HPDE6-E6E7 (cell line): ENCODE data around the gene PPFIBP1.

Experiments
- DNase-seq: peaks from one replicate; pipeline ENCODE4 v3.0.0; 2011; ENCODE audit warnings: missing footprints; ENCODE audit errors: extremely low spot score

PPFIBP1 gene

GRCh38 chr12:27513155-27513824 lies 10.7 kb upstream of the PPFIBP1 start:
- no peak for DNase-seq

DNA sequence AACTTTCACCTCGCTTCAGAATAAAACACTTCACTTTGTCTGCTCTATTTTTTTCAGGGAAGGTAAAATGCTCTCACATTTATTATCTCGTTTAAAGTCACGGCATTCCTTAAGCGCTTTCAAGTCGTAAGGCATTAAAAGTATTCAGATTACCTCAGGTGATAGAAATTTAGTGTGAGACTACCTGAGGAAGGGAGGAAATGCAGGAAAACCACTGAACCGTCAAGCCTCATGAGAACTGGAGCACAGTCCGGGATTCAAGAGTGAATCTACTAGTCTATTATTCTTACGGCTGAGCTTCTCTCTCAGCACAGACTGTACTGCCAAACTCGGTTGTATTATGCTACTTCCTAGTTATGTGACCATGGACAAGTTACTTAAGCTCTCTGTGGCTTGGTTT lies 8.3 kb upstream of the PPFIBP1 start:
- DNase-seq, result no peak

DNA sequence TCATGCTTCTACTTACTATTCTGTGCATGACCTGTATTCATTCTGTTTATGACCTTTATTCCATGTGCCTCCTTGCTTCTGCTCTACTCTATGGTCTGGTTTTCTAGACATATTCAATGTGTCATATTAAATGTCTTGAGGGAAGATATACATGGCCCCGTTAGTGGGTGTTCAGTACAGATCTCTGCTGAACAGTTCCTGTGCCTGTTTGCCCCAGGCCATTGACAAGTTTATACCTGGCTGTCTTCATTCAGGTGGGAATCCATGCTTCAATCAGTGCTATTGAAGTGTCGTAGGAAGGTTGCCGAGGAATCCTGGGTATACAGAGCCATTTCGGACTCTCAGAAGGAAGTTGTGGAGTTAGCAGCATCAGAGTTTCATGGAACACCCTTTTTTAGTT lies 7.4 kb upstream of the PPFIBP1 start:
- no peak for DNase-seq

GRCh38 chr12:27517546-27517945 lies 6.5 kb upstream of the PPFIBP1 start:
- DNase-seq, result no peak

DNA sequence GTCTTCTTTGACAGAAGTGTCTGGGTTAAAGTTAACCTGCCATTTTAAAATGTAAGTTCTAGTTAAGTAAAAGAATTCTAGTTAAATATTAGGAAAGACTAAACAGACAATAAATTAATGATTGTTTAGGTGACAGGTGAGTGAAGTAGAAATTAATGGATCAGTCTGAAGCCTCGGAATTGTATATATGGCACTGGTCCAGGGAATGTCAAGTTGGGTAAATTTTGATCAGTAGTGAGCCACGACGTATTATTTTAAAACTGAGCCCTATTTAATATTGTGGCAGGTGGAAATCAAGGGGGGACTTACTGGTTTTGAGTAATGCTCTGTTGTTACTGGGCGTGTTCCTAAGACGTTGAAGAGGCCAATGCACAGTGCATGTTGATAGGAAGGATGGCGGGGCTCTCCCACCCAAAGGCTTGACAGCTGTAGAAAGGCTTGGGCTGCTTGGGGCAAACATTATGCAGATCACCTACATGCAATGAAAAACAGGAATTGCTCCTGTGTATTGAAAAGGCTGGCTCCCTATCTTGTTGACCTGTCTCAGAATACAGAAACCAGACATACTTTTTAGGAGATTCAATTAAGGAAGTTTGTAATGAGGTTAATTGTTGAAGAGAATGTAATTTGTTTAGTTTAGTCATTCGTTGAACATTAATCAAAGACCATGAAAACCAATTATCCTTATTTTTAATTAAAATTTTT lies 5.9 kb upstream of the PPFIBP1 start:
- DNase-seq, result no peak

- no peak for DNase-seq
Measured at GRCh38 chr12:27521066-27521465, 2.9 kb upstream of the PPFIBP1 start.

DNA sequence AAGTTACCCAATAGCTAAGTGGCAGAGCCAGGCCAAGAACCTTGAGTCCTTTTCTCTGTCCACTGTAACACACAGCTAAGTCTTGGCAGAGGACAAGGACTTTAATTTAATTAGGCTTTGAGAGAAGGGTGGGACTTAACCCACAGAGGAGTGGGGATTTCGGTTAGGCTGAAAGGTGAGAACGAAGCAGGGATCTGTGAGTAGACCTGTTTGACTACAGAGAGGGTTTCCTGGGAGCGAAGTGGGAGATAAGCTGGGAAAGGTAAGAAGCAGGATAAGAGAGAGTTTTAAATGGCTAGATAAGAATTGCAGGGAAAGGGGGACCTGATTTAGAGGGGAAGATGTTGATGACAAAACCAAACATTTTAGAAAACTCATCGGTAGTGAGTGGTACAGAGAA lies 2.0 kb upstream of the PPFIBP1 start:
- DNase-seq, result no peak

DNA sequence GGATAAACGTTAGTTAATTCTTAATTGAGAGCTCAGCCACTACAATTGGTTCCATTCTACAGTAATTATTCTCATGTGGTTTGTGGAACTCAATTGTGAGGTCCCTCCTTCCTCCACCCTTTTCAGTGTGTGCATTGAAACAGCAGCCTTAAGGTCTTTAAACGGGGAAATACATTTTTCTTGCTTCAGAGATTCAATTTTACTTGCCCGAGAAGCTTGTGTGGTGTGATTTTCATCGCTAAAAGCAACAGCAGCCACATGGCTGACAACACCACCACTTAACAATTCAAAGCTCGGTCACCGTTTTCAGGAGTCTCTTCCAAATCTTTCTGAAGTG lies 733 bp upstream of the PPFIBP1 start:
- no peak for DNase-seq

DNA sequence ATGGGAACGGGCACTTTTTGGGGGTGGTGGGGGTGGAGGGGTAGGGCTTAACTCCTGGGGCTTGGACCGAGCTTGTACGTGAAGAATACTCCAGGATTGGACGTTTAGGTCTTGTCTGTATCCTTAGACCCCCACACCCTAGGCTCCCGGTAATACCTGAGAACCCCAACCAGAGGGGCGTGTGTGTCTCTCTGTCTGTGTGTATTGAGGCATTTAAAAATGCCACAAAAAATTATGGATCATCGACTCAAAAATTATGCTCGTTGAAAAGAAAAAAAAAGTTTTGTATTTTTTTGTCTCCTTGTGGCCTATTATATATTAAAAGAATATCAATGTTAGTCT lies 459 bp downstream of the PPFIBP1 start:
- no peak for DNase-seq

GRCh38 chr12:27524839-27525753 lies 1.1 kb downstream of the PPFIBP1 start:
- no peak for DNase-seq

- no peak for DNase-seq
Measured at GRCh38 chr12:27527512-27527911, 3.5 kb downstream of the PPFIBP1 start.

- no peak for DNase-seq
Measured at GRCh38 chr12:27528788-27529187, 4.8 kb downstream of the PPFIBP1 start.

GRCh38 chr12:27530157-27530922 lies 6.3 kb downstream of the PPFIBP1 start:
- no peak for DNase-seq

GRCh38 chr12:27531896-27532295 lies 7.9 kb downstream of the PPFIBP1 start:
- DNase-seq, result no peak

DNA sequence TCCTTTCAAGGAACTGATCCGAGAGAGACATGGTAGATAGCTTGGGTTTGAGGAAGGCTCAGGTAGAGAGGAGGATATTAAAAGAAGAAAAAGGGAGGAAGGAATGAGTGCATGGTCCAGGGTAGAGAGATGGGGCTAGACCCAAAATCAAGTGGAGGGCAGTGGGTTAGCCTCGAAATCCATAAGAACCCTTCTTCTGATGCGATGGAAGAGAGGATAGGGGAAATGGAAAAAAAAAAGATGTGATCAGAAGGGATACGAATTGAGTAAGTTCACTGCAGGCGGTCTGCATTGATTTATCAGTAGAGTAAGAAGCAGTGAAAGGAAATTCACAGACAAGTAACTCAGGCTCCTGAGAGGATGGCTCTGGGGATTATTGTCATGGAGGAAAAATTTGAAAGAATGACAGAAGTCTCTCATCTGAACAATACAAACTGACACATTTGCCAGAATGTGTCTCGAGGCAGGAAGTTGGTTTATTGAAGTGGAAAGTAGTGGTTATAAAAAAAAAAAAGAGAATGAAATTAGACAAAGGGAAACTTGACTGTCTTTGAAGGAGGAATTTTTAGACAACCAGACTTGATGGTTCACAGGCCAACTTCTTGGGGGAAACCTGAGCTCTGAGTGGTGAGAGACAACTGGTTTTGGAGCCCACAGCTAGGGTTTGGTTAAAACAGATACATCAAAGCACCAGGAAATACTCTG lies 10.2 kb downstream of the PPFIBP1 start:
- no peak for DNase-seq

- no peak for DNase-seq
Measured at GRCh38 chr12:27534765-27535161, 10.8 kb downstream of the PPFIBP1 start.

DNA sequence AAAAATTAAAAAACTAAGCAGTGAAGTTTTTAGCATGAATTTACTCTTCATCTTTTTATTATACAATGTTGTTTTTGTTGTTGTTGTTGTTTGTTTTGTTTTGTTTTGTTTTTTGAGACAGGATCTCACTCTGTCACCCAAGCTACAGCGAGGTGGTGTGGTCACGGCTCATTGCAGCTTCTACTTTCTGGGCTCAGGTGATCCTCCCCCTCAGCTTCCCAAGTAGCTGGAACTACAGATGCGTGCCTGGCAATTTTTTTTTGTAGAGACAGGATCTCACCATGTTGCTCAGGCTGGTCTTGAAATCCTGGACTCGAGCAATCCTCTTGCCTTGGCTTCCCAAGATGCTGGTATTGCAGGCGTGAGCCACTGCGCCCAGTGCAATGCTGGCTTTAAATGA lies 11.3 kb downstream of the PPFIBP1 start:
- no peak for DNase-seq

DNA sequence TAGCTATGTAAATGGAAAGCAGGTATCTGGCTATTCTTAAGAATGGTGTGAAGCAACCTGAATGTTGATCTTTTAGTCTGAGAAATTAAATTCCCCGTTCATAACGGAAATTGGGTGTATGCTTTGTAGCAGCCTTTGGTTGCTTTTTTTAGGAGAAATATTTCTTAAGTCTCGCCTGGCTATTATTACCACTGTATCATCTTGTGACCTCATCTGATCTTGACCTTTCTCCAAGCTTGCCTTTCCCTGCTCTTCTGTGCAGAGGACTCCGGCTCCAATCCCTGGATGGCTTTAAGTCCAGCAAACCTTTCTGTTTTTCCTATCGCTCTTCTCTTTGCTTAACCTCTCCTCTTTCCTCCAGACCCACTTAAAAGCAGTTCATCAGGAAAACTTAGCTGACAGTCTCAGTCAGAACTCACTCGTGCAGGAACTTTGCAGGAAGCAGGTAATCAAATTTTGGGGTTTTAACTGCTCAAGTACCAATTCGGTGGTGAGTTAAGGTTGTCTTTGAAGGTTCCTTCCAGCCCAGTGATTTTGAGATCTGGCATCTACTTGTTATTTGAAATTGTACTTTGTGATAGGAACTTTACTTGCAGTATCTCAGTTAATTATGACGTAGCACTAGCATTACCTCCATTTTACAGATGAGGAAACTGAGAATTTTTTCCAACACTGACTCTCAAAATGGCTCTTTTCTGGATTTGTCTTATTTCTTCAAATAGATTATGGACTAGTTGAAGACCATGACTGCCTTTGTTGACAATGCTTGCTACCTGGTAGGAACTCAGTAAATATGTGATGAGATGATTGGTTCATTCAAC lies 14.1 kb downstream of the PPFIBP1 start:
- no peak for DNase-seq

GRCh38 chr12:27539191-27539631 lies 15.2 kb downstream of the PPFIBP1 start:
- no peak for DNase-seq

DNA sequence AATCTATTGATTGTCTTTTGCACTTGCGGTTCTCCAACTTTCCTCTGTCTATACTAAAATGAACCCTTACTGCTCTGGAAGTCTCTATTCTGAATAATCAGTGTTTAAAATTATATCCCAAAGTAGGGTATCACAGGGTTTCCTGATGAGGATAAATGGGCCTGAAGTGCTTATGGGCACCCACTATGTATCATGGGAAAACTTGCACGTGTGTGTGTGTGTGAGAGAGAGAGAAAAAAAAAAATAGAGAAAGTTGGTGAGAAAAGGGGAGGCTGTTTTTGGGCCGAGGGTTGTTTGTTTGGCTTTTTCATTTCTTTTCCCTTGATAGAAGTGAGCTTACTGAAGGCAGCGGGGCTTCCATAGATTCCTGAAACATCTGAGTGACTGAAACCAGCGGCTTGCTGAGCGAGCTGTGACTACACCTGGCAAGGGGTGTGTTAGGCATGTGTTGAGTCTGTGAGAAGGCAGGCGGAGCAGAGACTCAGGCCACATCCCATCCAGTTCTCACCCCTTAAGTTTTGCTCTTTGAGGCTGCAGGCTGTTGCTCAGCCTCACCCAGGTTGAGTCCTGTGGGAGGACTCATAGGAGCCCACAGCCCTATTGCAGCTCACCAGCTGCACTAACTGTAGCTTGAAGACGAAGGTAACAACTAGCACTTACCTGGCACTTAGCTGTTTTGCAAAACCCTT lies 17.2 kb downstream of the PPFIBP1 start:
- peak; percentile 48 for DNase-seq
